HepG2 (cell line): ENCODE measurements around the gene TMED9. TPM values are rescaled to one million over a fixed set of nuclear protein-coding genes. Genes with fewer than 3 reads are reported as not detected.

Experiments
- ATAC-seq: fragments of 200-7000 bp; cut with Tn5 transposase; 3 replicates; pipeline ENCODE4 v1.9.1; 2020; ENCODE audit warnings: mild to moderate bottlenecking, moderate library complexity
- BruUV-seq: library from RNA; stranded (reverse); fragments of 400-500 nt; replicated peaks from 2 replicates; lab custom pipeline; 2021; lab: Mats Ljungman, UMichigan
- CTCF ChIA-PET: fragments of 300-600 bp; formaldehyde crosslinking; extraction: SDS; loops from one replicate; lab custom pipeline; 2021; ENCODE audit warnings: low total read pairs, inconsistent platforms, low intra/inter-chr PET ratio; lab: Yijun Ruan, JAX
- POLR2A ChIA-PET: fragments of 350-600 bp; sonication (Branson Sonifier 250); formaldehyde crosslinking; loops from one replicate; lab custom pipeline; 2020; ENCODE audit warnings: antibody characterized with exemption, inconsistent platforms; lab: Yijun Ruan, JAX
- DNase-seq: peaks from one replicate; pipeline ENCODE4 v3.0.0-alpha.2; 2015; ENCODE audit warnings: low spot score
- FAIRE-seq: peaks from 3 replicates; lab custom pipeline; 2011; peaks lifted over from hg19 to GRCh38; lab: Jason Lieb, UNC
- H2AFZ ChIP-seq: one replicate; pipeline ENCODE4 v1.6.1; 2011; ENCODE audit warnings: low read length, inconsistent platforms
- H3K27ac ChIP-seq: fragments of 300-600 bp; 3 replicates; pipeline ENCODE4 v1.8.0; 2011; ENCODE audit warnings: mixed run types, mild to moderate bottlenecking, mixed read lengths, low read length, inconsistent platforms; ENCODE audit not compliant: insufficient read depth; ENCODE audit errors: extremely low read length
- H3K27me3 ChIP-seq, 2 experiments: fragments of 200-600 bp in 1 of 2; 2 replicates in 1 of 2; 3 replicates in 1 of 2; pipeline versions ENCODE4 v1.6.0 to v1.8.0; 2011; ENCODE audit warnings: low read length in 2 of 2, mild to moderate bottlenecking in 2 of 2, moderate library complexity in 2 of 2, inconsistent platforms in 1 of 2; ENCODE audit not compliant: insufficient read depth in 2 of 2, control insufficient read depth in 1 of 2
- H3K36me3 ChIP-seq, 2 experiments: fragments of 200-600 bp in 1 of 2; replicated peaks in 1 of 2; 2 replicates in 1 of 2; 3 replicates in 1 of 2; pipeline versions ENCODE4 v1.5.1 to v1.8.0; 2011; ENCODE audit warnings: low read length in 2 of 2, inconsistent platforms in 1 of 2; ENCODE audit not compliant: insufficient read depth in 2 of 2, control insufficient read depth in 1 of 2
- H3K4me1 ChIP-seq: 2 replicates; pipeline ENCODE4 v1.5.1; 2012; ENCODE audit warnings: low read length, inconsistent platforms; ENCODE audit not compliant: insufficient read depth
- H3K4me2 ChIP-seq: 2 replicates; pipeline ENCODE4 v1.6.0; 2011; ENCODE audit warnings: low read depth, low read length, inconsistent platforms
- H3K4me3 ChIP-seq, 3 experiments: fragments of 200-600 bp in 1 of 3; sonication (generic), shearing (Covaris generic) in 1 of 3; replicated peaks in 1 of 3; 2 replicates each; pipeline ENCODE4 v1.5.1; 2011 to 2016; ENCODE audit warnings: low read length in 3 of 3, inconsistent platforms in 2 of 3, low read depth in 2 of 3, mild to moderate bottlenecking in 2 of 3, control low read depth in 1 of 3, mixed read lengths in 1 of 3; ENCODE audit not compliant: insufficient read depth in 1 of 3
- H3K79me2 ChIP-seq: one replicate; pipeline ENCODE4 v1.6.1; 2011; ENCODE audit warnings: low read length, inconsistent platforms; ENCODE audit not compliant: insufficient read depth
- H3K9ac ChIP-seq: 2 replicates; pipeline ENCODE4 v1.6.0; 2011; ENCODE audit warnings: mild to moderate bottlenecking, low read depth, low read length, inconsistent platforms; ENCODE audit not compliant: insufficient read depth
- H3K9me3 ChIP-seq: 2 replicates; pipeline ENCODE4 v1.5.1; 2012; ENCODE audit warnings: mild to moderate bottlenecking, low read length
- H4K20me1 ChIP-seq: 2 replicates; pipeline ENCODE4 v1.6.0; 2011; ENCODE audit warnings: inconsistent platforms, mild to moderate bottlenecking, low read length, moderate library complexity; ENCODE audit not compliant: insufficient read depth
- CTCF ChIP-seq: sonication (generic); formaldehyde crosslinking; IDR thresholded peaks from 2 replicates; pipeline ENCODE4 v1.5.0; 2020; ENCODE audit warnings: mild to moderate bottlenecking, missing genetic modification reagents, moderate library complexity
- FOSL2 ChIP-seq: sonication (generic); formaldehyde crosslinking; IDR thresholded peaks from 2 replicates; pipeline ENCODE4 v1.4.0; 2020; ENCODE audit warnings: missing genetic modification reagents
- GATAD1 ChIP-seq: IDR thresholded peaks from 2 replicates; pipeline ENCODE4 v1.6.1; 2016; ENCODE audit warnings: missing genetic modification reagents, missing compliant biosample characterization
- ONECUT2 ChIP-seq: sonication (generic); formaldehyde crosslinking; IDR thresholded peaks from 2 replicates; pipeline ENCODE4 v1.4.0; 2020; ENCODE audit warnings: missing genetic modification reagents
- PRPF4 ChIP-seq: fragments of 200-400 bp; formaldehyde crosslinking; IDR thresholded peaks from 2 replicates; pipeline ENCODE4 v1.6.1; 2016; ENCODE audit warnings: low read length, low read depth; ENCODE audit not compliant: poor library complexity, severe bottlenecking
- RAD21 ChIP-seq: fragments of 450-650 bp; formaldehyde crosslinking; IDR thresholded peaks from 2 replicates; pipeline ENCODE4 v1.5.0; 2020; ENCODE audit warnings: mild to moderate bottlenecking
- STAG1 ChIP-seq: sonication (generic); formaldehyde crosslinking; IDR thresholded peaks from 2 replicates; pipeline ENCODE4 v1.4.0; 2020; ENCODE audit warnings: missing genetic modification reagents
- TCF7 ChIP-seq: sonication (generic); IDR thresholded peaks from 2 replicates; pipeline ENCODE4 v1.6.1; 2016; ENCODE audit warnings: antibody characterized with exemption, low read depth
- YEATS4 ChIP-seq: sonication (generic); formaldehyde crosslinking; IDR thresholded peaks from 2 replicates; pipeline ENCODE4 v1.4.0; 2020; ENCODE audit warnings: missing genetic modification reagents, borderline replicate concordance
- ZBTB1 ChIP-seq: sonication (generic); formaldehyde crosslinking; IDR thresholded peaks from 2 replicates; pipeline ENCODE4 v1.4.0; 2020; ENCODE audit warnings: missing genetic modification reagents, borderline replicate concordance
- ZBTB49 ChIP-seq: sonication (generic); formaldehyde crosslinking; IDR thresholded peaks from 2 replicates; pipeline ENCODE4 v1.4.0; 2020; ENCODE audit warnings: missing genetic modification reagents, borderline replicate concordance
- ZIK1 ChIP-seq: sonication (generic); formaldehyde crosslinking; IDR thresholded peaks from 2 replicates; pipeline ENCODE4 v1.5.0; 2020; ENCODE audit warnings: mild to moderate bottlenecking, low read depth, missing genetic modification reagents, borderline replicate concordance
- ZMYM2 ChIP-seq: sonication (generic); formaldehyde crosslinking; IDR thresholded peaks from 2 replicates; pipeline ENCODE4 v1.8.0; 2022; ENCODE audit warnings: mild to moderate bottlenecking, missing genetic modification reagents
- ZNF12 ChIP-seq: sonication (generic); formaldehyde crosslinking; IDR thresholded peaks from 2 replicates; pipeline ENCODE4 v1.5.0; 2020; ENCODE audit warnings: missing genetic modification reagents
- ZNF331 ChIP-seq: sonication (generic); formaldehyde crosslinking; IDR thresholded peaks from 2 replicates; pipeline ENCODE4 v1.4.0; 2020; ENCODE audit warnings: missing genetic modification reagents
- ZNF556 ChIP-seq: sonication (generic); formaldehyde crosslinking; IDR thresholded peaks from 2 replicates; pipeline ENCODE4 v1.4.0; 2020; ENCODE audit warnings: mild to moderate bottlenecking, missing genetic modification reagents, borderline replicate concordance
- ZNF660 ChIP-seq: sonication (generic); formaldehyde crosslinking; IDR thresholded peaks from 2 replicates; pipeline ENCODE4 v1.5.1; 2020; ENCODE audit warnings: mild to moderate bottlenecking, low read depth, missing genetic modification reagents, borderline replicate concordance
- WGBS: methylation state at CpG from one replicate; pipeline ENCODE4 v1.1.6; 2017; ENCODE audit warnings: low lambda C conversion rate; 5-methylcytosine and 5-hydroxymethylcytosine counted together
- in situ Hi-C: cut with HindIII; loops from 2 replicates; pipeline ENCODE4 v1.10.0; 2017; ENCODE audit warnings: low pct_unique_long_range_greater_than_20kb; ENCODE audit not compliant: extremely low pct_ligation_motif_present
- intact Hi-C: fragments of 100-400 bp; cut with micrococcal nuclease; formaldehyde crosslinking; loops from one replicate; pipeline ENCODE4 v1.10.0; 2022; ENCODE audit not compliant: unreplicated experiment
- polyA plus RNA-seq, 8 experiments: library from polyadenylated mRNA; depleted of rRNA in 3 of 8; stranded (reverse) in 7 of 8; unstranded in 1 of 8; fragments of >200 nt; fragmentation: Illumina TruSeq in 4 of 8; extraction: Trizol in 4 of 8; gene quantifications; 2 replicates each; pipeline versions ENCODE4 v1.2.1 to v1.2.3, GENCODE V29; 2011 to 2016; ENCODE audit warnings: low read depth in 4 of 8, missing spikeins in 1 of 8, mixed read lengths in 1 of 8; ENCODE audit not compliant: insufficient read depth in 1 of 8
- total RNA-seq, 5 experiments: library from RNA; depleted of rRNA; stranded (reverse); fragments of >200 nt; fragmentation: Illumina TruSeq; extraction: Trizol; gene quantifications; 2 replicates each; pipeline ENCODE4 v1.2.3, GENCODE V29; 2016; ENCODE audit warnings: low read depth in 1 of 5
- TF ChIP-seq, protein P1 (sequence below): IDR thresholded peaks from 2 replicates; pipeline ENCODE4 v1.6.1; 2016; ENCODE audit warnings: low read depth

The TMED9 gene
- total and polyA plus RNA-seq, 2 of the 13 experiments (the other 11 are each of a cell fraction or from before 2014, with no cell fraction given), result 161 to 350 TPM

GRCh38 chr5:177601577-177602457 lies 9.8 kb downstream of the TMED9 start:
- peak; percentile 33 for ATAC-seq
- TF ChIP-seq ZBTB1 (CRISPR knock-in tag) (no peak), YEATS4 (no peak), GATAD1 (CRISPR knock-in tag) (no peak), ONECUT2 (CRISPR knock-in tag) (no peak), ZBTB49 (CRISPR knock-in tag) (no peak), ZNF12 (CRISPR knock-in tag) (no peak), ZNF660 (CRISPR knock-in tag) (no peak), ZNF556 (CRISPR knock-in tag) (no peak), FOSL2 (CRISPR knock-in tag) (no peak), RAD21 (peak; percentile 59), ZIK1 (CRISPR knock-in tag) (no peak), PRPF4 (no peak), TCF7 (no peak), STAG1 (CRISPR knock-in tag) (peak; percentile 62), ZNF331 (no peak), ZMYM2 (CRISPR knock-in tag) (no peak), CTCF (CRISPR knock-in tag) (peak; percentile 59)
- TF ChIP-seq, protein P1, sequence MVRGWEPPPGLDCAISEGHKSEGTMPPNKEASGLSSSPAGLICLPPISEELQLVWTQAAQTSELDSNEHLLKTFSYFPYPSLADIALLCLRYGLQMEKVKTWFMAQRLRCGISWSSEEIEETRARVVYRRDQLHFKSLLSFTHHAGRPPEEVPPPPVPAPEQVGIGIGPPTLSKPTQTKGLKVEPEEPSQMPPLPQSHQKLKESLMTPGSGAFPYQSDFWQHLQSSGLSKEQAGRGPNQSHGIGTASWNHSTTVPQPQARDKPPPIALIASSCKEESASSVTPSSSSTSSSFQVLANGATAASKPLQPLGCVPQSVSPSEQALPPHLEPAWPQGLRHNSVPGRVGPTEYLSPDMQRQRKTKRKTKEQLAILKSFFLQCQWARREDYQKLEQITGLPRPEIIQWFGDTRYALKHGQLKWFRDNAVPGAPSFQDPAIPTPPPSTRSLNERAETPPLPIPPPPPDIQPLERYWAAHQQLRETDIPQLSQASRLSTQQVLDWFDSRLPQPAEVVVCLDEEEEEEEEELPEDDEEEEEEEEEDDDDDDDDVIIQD (CRISPR knock-in tag), result no peak

More at GRCh38 chr5:177601577-177602457, 9.8 kb downstream of the TMED9 start:
- ChIA-PET POLR2A (no interaction called here), CTCF (interaction anchor here (1.3 kb wide), 1 partner anchor 101 kb away, joined by 3 read pairs; no protein-coding TSS in a partner anchor)
- intact Hi-C loops, result loop anchor here (1.0 kb wide), 1 partner anchor 41 kb away; no protein-coding TSS in a partner anchor
- no peaks in the 10 kb centered on the region for H3K27me3 ChIP-seq
- H3K79me2 ChIP-seq, result peaks cover 5% of the 10 kb centered on the region
- no peak overlapping the region for H3K4me3 ChIP-seq
- peak overlapping the region; percentile 88 for H3K4me2 ChIP-seq
- no peaks in the 10 kb centered on the region; a peak in 2 of 5 replicates for H3K36me3 ChIP-seq
- no TSS peak for BruUV-seq
- peak overlapping the region; percentile 82 for H3K9ac ChIP-seq
- no peak overlapping the region for H3K27ac ChIP-seq
- peaks cover 27% of the 10 kb centered on the region for H3K4me1 ChIP-seq
- no peaks in the 10 kb centered on the region for H4K20me1 ChIP-seq
- FAIRE-seq (peak; percentile 57), DNase-seq (peak; percentile 41)
- WGBS, result 92% methylated on average over 12 of the region's 13 CpGs
- no peak overlapping the region for H2AFZ ChIP-seq
- in situ Hi-C loops, result loop anchor here (25.0 kb wide), 1 partner anchor 460 kb away; no protein-coding TSS in a partner anchor
- no peaks in the 10 kb centered on the region for H3K9me3 ChIP-seq
